T-helper 1 cell treated with Interleukin-12 subunit alpha and Interleukin-12 subunit beta and Interleukin-4 antibody, amounts not matched to agents 30 ng/mL and 1 ng/mL, for 36 hours (primary cell): Measurements from ENCODE around the gene ZNF181. TPM values are rescaled to one million over a fixed set of nuclear protein-coding genes. Genes with fewer than 3 reads are reported as not detected.

Experiments
- intact Hi-C: fragments of 100-400 bp; cut with micrococcal nuclease; formaldehyde crosslinking; loops from one replicate; pipeline ENCODE4 v1.15.1; 2024
- total RNA-seq: library from RNA; stranded (reverse); gene quantifications from 2 replicates; pipeline ENCODE4 v1.2.3, GENCODE V29; 2022

Gene ZNF181
- total RNA-seq, 1 donor from 2014 or later: 6.5 TPM

DNA sequence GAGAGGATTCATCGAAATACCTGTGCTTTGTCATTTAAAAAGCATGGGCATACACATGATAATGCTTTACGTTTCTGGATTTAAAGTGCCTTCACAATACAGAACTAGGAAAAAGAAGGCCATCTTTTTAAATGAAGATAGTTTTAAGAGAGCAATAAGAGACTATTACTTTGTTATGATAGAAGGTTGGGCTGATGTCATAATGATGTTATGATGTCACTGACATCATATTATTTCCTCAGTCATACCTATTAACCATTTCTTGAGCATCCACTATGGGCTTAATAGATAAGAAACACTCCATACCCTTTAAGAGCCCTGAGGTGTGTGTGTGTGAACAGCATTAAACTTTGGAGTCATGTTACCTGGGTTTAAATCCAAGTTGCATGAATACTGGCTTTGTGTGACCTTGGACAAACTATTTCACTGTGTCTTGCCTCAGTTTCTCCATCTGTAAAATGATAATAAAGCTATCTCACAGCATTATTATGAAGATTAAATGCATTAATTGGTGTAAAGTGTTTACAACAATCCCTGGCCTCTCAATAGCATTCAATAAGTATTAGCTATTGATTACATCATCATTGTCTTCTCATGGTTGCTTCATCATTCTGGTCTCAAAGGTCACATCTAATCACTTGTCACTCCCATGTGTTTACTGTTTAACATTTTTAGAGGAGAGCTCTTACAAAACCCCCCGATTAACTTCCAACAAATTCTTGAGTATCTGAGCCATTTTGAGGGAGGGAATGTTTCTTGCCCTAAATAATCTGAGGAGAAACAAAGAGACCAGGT lies 11.1 kb downstream of the ZNF181 start:
- intact Hi-C loops: no loop called here

DNA sequence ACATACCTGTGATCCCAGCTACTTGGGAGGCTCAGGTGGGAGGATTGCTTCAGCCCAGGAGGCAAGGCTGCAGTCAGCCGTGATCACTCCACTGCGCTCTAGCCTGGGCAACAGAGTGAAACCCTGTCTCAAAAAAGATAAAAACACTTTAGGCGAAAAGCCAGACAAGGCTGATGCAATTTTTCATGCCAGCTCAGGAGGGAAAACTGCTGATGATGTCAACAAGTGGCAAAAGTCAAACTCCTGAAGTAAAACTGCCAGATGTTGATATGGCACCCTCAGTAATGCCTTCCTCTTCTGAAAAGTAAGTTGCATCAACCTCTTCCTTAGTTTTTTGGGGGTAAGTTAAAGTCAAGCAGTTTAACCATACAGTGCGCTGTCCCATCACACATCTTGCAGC lies 23.4 kb downstream of the ZNF181 start:
- intact Hi-C loops: no loop called here

DNA sequence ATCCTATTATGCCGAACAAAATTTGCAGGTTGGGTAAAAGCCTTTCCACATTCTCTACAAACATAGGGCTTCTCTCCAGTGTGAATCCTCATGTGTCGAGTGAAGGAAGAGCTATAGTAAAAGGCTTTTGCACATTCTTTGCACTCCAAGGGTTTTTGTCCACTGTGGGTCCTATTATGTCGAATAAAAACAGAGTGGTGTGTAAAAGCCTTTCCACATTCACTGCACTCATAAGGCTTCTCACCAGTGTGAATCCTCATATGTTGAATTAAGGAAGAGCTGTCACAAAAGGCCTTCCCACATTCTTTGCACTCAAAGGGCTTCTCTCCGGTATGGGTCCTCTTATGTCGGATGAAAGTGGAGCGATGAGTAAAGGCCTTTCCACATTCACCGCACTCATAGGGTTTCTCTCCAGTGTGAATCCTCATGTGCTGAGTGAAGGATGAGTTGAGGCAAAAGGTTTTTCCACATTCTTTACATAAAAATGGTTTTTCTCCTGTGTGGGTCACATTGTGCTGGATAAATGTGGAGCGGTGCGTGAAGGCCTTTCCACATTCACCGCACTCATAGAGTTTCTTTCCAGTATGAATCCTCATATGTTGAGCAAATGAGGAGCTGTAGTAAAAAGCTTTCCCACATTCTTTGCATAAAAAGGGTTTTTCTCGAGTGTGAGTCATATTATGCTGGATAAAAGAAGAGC lies 25.3 kb downstream of the ZNF181 start:
- intact Hi-C loops: no loop called here

DNA sequence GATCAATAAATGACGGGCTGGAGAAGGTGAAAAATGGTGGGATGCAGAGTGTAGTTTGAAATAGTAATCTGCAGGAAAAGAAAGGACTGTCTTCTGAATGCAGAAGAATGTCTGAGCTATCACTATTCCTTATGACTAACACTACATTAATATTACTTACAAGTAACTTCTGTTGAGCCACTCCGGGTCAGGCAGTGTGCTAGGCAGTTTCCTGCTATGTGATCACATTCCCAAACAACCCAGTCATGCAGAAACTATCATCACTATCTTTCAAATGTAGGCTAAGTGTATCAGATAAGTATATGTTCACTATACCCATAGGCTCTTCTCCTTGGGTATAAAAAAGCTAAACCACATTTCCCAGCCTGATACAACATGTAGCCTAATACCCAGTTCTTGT lies 32.3 kb downstream of the ZNF181 start:
- intact Hi-C loops: no loop called here

DNA sequence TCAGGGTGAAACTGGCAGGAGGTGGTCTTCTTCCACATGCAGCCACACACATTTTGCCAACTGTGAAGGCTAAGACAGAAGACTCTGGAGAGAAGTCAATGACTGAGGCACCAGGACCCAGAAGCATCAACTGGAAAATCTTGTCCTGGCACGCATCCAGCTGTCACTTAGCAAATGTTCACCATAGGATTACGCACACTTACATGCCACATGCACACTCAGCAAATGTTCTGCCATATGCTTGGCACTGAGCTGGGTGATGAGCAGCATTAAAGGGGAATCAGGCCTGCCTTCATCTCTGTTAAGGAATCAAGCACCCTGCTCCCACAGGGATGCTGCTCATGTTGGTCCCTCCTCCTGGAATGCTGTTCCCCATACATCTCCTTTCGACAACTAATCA lies 33.9 kb downstream of the ZNF181 start:
- intact Hi-C loops: no loop called here

DNA sequence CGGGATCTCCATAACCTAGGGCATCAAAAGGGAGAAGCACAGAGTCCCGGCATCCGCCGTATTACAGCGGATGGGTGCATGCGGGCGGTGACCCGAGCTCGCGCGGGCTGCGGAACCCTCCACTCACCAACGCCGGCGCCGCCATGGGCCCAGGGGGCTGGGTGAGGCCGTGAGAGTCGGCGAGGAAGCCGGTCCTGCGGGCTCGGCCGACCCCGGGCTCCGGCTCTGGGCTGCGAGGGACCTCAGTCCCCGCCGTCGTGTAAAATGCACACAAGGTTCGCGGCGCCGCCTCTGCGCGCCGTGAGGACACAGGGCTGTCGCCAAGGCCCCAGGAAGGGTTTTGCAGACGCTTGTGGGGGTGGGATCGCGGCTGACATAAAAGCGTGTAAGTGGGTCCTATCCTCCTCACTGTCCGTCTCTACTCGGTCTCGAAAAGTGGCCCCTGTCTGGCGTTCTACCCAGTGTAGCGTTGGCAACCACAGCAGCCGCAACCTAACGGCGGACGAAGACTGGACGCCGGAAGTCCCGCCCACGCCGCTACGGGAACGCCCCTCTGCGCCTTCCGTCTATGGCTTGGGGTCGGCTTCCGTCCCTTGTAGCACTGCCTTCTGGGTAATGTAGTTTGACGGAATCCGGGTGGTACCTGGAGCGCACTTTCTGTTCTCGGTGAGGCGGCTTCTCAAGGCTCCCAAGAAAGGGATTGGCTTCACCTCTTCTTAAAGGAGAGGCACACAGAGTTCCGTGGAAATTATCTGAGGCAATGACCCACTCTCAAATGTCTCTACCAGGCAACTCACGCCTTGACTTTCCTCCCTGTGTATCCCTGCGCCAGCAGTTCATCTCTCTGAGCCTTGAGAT lies 38.9 kb downstream of the ZNF181 start, which contains the start of gene ZNF599:
TSS of gene ZNF599 (minus strand) at position 519 of the 858 bp plus-strand sequence. CDS start at position 145, 374 bp downstream.
- intact Hi-C loops: loop anchor here (1.0 to 10.0 kb wide), 7 partner anchors 40 to 1755 kb away; partner anchors contain the start of genes FXYD7, GRAMD1A, SCGB2B2 and ZNF260

DNA sequence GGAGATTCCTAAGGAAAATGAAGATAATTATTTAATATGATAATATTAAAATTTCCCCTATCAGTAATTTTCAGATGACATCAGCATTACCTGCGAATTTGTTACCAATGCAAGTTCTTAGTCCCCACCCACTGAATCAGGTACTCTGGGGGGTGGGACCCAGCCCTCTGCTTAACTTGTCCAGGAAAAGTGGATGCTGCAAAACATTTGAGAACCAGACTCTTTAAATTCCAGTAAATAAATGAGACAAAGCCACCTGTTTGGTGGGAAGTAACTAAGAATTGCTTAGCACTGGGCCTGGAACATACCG lies 39.5 kb downstream of the ZNF181 start:
- intact Hi-C loops: loop anchor here (1.0 to 10.0 kb wide), 7 partner anchors 40 to 1755 kb away; partner anchors contain the start of genes FXYD7, GRAMD1A, SCGB2B2 and ZNF260

DNA sequence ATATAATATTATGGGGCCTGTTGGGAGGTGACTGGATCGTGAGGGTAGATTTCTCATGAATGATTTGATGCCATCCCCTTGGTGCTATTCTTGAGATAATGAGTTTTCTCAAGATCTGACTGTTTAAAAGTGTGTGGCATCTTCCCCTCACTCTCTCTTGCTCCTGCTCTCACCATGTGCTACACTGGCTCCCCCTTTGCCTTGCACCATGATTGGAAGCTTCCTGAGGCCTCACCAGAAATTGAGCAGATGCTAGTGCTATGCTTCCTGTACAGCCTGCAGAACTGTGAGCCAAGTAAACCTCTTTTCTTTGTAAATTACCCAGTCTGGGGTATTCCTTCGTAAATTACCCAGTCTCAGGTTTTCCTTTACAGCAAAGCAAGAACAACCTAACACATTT lies 40.8 kb downstream of the ZNF181 start:
- intact Hi-C loops: loop anchor here (10.0 kb wide), 1 partner anchor 370 kb away; the partner anchor contains the start of gene FXYD7

DNA sequence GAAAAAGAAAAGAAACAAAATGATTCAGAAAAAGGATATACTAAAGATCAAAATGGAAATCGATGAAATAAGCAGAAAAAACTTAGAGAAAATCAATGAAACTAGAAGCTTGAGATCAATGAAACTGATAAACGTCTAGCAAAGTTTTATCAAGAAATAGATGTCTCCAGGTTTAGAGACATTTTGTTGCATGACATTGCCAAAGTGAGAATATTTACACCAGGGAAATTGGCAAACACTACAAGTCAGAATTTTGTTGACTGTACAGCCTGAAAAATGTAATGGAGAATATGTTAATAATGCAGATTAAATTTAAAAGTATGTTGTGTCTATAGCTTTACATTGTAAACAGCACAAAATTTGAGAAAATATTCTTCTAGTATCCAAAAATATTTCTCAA lies 44.3 kb downstream of the ZNF181 start:
- intact Hi-C loops: loop anchor here (10.0 kb wide), 1 partner anchor 366 kb away; the partner anchor contains the start of gene FXYD7

DNA sequence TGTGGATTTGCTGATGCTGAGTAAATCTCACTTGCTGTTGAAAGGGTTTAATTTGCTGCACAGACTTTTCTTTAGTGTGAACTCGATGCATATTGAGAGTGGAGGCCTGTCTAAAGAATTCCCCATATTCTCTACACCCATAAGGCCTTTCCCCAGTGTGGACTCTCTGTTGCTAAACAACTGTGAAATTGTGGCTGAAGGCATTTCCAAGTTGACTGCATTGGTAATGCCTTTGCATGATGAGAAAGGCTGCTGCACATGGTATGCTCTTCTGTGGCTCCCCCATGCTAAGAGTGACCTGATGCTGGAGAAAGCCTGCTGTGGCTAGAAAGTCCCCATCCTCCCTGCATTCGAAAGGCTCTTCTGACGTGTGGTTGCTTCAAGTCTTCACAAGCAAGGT lies 45.6 kb downstream of the ZNF181 start:
- intact Hi-C loops: loop anchor here (10.0 kb wide), 1 partner anchor 365 kb away; the partner anchor contains the start of gene FXYD7

DNA sequence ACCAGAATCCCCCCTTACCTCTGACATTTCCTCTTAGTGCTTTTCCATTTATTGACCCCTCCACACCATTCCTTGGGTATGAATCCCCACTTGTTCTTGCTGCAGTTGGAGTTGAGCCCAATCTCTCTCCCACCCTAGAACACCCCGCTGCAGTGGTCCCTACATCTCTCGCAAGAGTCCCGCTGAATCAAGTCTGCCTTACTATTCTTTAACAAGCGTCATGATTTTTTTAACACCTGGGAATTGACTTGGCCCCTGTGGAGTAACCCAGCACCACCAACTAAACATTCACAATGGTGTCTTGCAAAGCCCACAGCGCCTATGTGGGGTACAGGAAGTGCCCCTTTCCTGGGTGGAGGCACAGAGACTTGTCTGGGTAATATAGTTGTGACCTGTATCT lies 52.2 kb downstream of the ZNF181 start:
- intact Hi-C loops: no loop called here

DNA sequence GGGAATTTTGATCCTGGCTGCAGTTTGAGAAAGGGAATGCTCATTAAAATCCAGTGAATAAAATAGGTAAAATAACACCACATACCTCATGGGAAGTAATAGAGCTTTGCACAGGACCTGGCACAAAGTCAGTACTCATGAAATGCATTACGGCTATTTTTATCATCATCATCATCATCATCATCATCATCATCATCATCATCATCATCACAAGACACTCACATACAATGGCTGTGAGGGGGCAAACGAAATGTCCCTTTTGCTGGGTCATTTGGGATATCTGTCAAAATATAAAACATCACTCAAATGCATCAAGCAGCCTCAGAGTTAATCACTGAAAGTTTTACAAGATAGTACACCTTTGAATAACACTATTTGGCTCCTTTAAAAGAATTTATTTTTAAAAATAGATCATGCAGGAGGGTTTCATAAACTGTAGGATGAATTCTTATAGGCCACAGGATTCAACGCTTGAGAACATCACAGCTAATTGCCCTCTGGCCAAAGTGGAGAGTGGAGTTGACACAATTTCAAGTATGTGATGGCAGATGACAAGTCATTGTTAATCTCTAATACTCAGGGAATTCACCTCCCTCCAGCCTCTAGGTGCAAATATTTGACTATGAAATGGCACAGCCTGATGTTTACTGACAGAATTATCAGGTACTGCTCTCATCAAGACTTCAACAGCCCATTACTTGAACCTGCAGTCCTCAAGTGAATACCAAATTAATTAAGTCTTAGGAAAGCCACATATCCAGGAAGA lies 53.2 kb downstream of the ZNF181 start:
- intact Hi-C loops: no loop called here

DNA sequence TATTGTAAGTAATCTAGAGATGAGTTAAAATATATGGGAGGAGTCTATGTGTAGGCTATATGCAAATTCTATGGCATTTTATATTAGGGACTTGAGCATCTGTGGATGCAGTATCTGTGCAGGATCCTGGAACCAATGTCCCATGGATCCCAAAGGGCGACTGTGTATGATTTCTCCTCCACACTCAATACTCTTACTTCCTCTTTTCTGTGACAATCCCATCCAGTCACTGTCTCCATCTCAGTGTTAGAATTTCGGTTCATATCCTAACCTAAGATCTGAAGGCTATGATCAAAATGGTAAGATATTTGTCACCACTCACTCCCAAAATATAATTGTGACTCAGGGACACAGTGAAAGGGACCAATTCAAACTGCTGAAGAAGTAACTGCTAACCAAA lies 54.0 kb downstream of the ZNF181 start:
- intact Hi-C loops: no loop called here

DNA sequence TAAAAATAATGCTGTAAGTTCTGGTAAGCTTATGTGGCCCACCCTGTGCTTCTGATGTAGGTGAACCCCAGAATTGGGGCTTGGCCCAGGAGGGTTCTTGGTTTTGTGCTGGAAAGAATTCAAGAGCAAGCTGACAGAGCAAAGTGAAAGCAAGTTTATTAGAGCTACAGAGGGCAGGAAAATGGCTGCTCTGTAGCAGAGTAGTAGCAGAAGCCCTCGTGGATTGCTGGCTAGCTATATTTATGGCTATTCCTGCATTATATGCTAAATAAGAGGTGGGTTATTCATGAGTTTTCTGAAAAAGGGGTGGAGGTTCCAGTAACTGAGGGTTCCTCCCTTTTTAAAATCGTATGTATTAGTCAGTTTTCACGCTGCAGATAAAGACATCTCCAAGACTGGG lies 59.5 kb downstream of the ZNF181 start:
- intact Hi-C loops: no loop called here

DNA sequence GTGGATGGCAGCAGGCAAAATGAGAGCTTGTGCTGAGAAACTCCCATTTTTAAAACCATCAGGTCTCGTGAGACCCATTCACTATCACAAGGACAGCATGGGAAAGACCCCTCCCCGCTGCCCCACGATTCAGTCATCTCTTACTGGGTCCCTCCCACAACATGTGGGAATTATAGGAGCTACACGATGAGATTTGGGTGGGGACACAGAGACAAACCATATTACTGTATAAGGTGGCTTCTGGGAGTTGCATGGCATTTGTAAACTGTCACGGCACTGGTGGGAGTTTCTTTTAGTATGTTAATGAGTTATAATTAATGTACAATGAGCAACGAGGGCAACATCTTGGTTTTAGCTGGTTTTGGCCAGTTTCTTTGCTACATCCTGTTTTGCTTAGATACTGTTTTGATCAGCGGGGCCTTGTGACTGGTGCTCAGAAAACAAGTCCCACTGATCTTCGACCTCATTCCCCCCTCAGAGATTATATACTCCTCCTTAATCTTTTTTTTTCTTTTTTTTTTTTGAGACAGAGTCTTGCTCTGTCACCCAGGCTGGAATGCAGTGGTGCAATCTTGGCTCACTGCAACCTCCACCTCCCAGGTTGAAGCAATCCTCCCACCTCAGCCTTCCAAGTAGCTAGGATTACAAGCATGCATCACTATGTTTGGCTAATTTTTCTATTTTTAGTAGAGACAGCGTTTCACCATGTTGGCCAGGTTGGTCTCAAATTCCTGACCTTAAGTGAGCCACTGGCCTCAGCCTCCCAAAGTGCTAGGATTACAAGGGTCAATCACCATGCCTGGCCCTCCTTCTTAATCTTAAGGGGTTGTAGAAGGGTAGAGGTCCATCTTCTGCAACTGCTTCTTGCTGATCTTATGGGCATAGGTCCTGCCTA lies 60.3 kb downstream of the ZNF181 start:
- intact Hi-C loops: no loop called here

Other genes with a start within 250 kb of the ZNF181 start
- 0.32 and 0.83 TPM in 2 replicates for gene SCGB2B2, start 57.1 kb upstream of the ZNF181 start, total RNA-seq
- gene ZNF302, start 56.6 kb upstream of the ZNF181 start, total RNA-seq: 23.9 and 24.0 TPM in 2 replicates
- gene ZNF599, start 39.0 kb downstream of the ZNF181 start, total RNA-seq: 3.4 and 3.5 TPM in 2 replicates
- 3.2 and 3.5 TPM in 2 replicates for gene ZNF30, start 192.7 kb downstream of the ZNF181 start, total RNA-seq
- 12.4 and 14.0 TPM in 2 replicates for gene ZNF792, start 230.0 kb downstream of the ZNF181 start, total RNA-seq